ELR (cell line): ENCODE results near the gene GDPD2.
"Not testable (repeated sequence)": the region's sequence is repeated elsewhere in the genome, so short reads cannot be mapped to it uniquely, and the experiment has no call there.

Experiments
- DNase-seq: peaks from one replicate; pipeline ENCODE4 v3.0.0-alpha.2; 2015; ENCODE audit warnings: low read depth

Gene GDPD2

GRCh38 chrX:70422851-70423341, at the start of gene GDPD2:
GDPD2 (plus strand) TSS chrX:70423314; CDS start chrX:70424985, 1,671 bp downstream.
- peak; percentile 27 for DNase-seq

GRCh38 chrX:70386235-70386634, 36.9 kb upstream of the GDPD2 start:
- no peak for DNase-seq

- DNase-seq = no peak
Observed at GRCh38 chrX:70398899-70399298, 24.2 kb upstream of the GDPD2 start.

- DNase-seq = not testable (repeated sequence)
Observed at GRCh38 chrX:70400181-70400580, 22.9 kb upstream of the GDPD2 start.

GRCh38 chrX:70402721-70403120, 20.4 kb upstream of the GDPD2 start:
- no peak for DNase-seq

GRCh38 chrX:70405003-70405402, 18.1 kb upstream of the GDPD2 start:
- DNase-seq = no peak

- DNase-seq = no peak
Observed at GRCh38 chrX:70410921-70411320, 12.2 kb upstream of the GDPD2 start.

GRCh38 chrX:70411475-70411874, 11.6 kb upstream of the GDPD2 start:
- no peak for DNase-seq

GRCh38 chrX:70421618-70422017, 1.5 kb upstream of the GDPD2 start:
- no peak for DNase-seq

GRCh38 chrX:70423936-70424675, 992 bp downstream of the GDPD2 start:
- DNase-seq = no peak

- no peak for DNase-seq
Observed at GRCh38 chrX:70424801-70425200, 1.7 kb downstream of the GDPD2 start.

GRCh38 chrX:70426286-70427278, 3.5 kb downstream of the GDPD2 start:
- no peak for DNase-seq

GRCh38 chrX:70427365-70427764, 4.3 kb downstream of the GDPD2 start:
- no peak for DNase-seq

GRCh38 chrX:70429759-70430158, 6.6 kb downstream of the GDPD2 start:
- DNase-seq = no peak

- DNase-seq = no peak
Observed at GRCh38 chrX:70432936-70433847, 10.1 kb downstream of the GDPD2 start.

- peak; percentile 58 for DNase-seq
Observed at GRCh38 chrX:70433848-70434351, 10.8 kb downstream of the GDPD2 start.

- DNase-seq = peak; percentile 87
Observed at GRCh38 chrX:70434352-70434866, 11.3 kb downstream of the GDPD2 start.

- DNase-seq = peak; percentile 46
Observed at GRCh38 chrX:70434914-70435586, 11.9 kb downstream of the GDPD2 start.

- no peak for DNase-seq
Observed at GRCh38 chrX:70436343-70436742, 13.2 kb downstream of the GDPD2 start.

- no peak for DNase-seq
Observed at GRCh38 chrX:70437011-70437410, 13.9 kb downstream of the GDPD2 start.
